NCI-H1436 (cell line): ENCODE data around the gene CEP70.
"Not testable (repeated sequence)": the region's sequence is repeated elsewhere in the genome, so short reads cannot be mapped to it uniquely, and the experiment has no call there.

Experiments used
- DNase-seq: peaks from one replicate; lab custom pipeline; 2025; lab: John Stamatoyannopoulos, UW

Gene CEP70

DNA sequence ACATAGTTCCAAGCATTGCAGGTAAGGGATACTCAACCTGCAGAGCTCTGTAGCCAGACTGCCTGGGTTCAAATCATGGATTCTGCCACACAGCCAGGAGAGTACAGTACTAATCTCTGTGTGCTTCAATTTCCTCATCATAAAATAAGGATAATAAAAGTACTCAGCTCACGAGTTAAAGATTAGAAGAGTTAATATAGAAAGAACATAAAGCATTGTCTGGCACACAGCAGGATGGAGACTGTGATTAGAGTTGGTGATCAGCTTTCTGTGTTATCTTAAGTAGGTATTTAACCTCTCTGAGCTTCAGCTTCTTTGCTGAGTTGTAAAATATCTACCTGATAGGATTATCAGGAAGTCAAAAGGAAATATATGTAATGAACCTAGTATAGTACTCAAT, 2.7 kb downstream of the CEP70 start:
- no peak for DNase-seq

DNA sequence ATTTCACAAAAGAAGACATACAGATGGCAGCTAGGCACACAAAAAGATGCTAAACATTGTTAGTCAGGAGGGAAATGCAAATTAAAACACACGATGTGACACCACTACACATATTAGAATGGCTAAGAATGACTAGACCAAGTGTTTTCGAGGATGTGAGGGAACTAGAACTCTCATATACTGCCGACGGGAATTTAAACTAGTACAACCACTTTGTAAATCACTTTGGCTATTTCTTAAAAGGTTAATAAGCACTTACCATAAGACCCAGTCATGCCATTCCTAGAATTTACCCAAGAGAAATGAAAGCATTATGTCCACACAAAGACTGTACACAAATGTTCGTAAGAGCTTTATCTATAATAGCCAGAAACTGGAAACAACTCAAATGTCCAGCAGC, 5.6 kb downstream of the CEP70 start:
- DNase-seq, result no peak

DNA sequence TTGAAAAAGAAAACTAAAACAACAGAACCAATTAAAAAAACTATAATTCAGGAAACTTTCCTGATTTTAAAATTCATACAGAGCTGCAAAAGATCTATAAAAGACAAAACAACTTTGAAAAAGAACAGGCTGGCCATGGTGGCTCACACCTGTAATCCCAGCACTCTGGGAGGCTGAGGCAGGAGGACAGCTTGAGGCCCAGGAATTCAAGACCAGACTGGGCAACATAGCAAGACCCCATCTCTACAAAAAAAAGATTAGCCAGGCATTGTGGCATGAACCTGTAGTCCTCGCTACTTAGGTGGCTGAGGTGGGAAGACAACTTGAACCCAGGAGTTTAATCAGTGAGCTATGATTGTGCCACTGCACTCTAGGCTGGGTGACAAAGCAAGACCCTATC, 6.7 kb downstream of the CEP70 start:
- no peak for DNase-seq

DNA sequence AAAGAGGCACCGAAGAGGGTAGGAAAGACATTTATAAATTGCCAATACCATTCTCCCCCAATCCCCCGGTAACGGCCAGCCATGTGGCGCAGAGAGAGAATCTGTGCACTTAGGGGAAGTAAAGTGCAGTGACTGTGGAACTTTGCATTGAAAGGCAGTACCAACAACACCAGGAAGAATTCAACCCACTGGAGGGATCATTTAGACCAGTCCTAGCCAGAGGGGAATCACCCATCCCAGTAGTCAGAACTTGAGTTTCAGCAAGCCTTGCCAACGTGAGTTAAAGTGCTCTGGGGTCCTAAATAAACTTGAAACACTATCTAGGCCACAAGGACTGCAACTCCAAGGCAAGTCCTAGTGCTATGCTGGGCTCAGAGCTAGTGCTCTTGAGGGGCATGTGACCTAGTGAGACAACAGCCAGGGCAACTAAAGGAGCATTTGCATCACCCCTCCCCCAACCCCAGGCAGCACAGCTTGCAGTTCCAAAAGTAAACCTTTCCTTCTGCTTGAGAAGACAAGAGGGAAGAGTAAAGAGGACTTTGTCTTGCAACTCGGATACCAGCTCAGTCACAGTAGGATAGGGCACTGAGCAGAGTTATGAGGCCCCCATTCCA, 15.0 kb downstream of the CEP70 start:
- no peak for DNase-seq

DNA sequence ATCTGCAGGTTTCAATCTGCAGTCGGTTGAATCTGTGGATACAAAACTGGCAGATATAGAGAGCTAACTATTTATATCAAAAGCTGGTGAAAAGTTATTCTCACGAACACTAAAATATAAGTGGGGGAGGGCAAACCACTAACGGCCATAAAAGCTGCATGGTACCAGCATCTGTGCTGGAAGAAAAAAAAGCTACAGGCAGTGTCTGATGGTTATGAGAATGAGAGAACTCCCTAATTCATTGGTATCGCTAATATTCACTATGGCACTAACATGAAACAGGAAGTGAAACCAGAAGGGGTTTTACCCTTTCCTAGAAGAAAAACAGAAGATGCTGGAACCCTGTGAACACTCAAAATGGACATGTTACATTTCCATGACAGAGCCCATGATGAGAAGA, 15.9 kb downstream of the CEP70 start:
- no peak for DNase-seq

DNA sequence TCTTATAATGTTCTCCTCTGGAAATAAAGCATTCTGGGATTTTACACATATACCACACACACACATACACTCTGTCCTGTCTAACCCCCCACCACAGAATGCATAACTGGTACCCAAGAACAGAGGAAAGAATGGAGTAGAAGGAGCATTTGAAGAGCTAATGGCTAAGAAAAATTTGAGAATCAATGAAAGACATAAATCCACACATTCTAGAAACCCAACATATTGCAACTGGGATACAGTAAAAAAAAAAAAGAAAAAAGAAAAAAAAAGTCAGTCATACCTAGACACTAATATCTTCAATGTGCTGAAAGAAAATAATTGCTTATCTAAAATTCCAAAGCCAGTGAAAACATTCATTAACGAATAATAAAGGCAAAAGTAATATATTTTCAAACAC, 20.9 kb downstream of the CEP70 start:
- no peak for DNase-seq

DNA sequence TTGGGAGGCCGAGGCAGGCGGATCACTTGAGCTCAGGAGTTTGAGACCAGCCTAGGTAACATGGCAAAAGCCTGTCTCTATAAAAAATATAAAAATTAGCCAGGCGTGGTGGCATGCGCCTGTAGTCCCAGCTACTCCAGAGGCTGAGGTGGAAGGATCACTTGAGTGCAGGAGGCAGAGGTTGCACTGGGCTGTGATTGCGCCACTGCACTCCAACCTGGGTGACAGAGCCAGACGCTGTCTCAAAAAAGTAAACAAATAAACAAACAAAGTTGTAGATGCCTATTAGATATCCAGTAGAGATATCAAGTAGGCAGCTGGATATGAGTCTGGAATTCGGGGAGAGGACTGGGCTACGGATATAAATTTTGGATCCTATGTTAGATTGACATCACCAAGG, 24.4 kb downstream of the CEP70 start:
- DNase-seq, result not testable (repeated sequence)

DNA sequence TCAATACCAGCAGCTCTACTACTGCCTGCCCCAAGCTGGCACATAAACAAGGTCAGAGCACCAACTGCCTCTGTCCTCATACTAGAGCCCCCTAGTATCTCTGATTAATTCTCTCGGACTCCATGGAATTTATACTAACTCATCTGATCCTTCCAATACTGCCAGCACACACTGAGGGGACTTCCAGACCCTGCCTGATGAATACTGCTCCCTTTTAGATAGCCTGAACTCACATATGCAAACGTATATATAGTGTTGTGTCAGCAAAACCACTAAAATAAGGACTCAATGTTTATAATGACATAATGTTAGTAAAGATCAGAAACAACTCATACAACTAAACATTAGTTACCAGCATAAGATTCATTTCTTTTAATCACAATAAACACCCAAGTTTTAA, 25.0 kb downstream of the CEP70 start:
- no peak for DNase-seq

DNA sequence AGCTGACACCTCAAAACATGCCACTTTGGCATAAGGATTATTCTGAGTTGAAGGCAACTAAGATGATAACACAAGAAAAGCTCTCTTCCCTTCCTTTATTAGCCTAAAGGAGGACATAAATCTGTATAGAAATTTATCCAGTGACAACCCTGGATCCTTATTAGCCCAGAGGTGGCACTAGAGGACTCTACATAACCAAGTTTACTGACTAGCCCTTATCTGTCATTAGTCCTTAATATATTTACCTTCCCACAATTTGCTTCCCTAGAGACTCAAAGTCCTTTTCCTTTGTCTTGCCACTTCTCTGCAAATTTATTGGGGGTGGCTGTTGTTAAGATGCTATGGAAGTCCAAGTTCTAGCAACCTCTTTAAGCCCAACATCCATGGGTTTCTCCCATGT, 26.7 kb downstream of the CEP70 start:
- no peak for DNase-seq

DNA sequence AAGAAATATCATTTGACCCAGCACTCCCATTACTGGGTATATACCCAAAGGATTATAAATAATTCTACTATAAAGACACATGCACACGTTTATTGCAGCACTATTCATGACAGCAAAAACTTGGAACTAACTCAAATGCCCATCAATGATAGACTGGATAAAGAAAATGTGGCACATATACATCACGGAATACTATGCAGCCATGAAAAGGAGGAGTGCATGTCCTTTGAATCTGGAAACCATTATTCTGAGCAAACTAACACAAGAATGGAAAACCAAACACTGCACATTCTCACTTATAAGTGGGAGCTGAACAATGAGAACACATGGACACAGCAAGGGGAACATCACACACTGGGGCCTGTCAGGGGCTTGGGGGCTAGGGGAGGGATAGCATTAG, 27.8 kb downstream of the CEP70 start:
- DNase-seq, result not testable (repeated sequence)

DNA sequence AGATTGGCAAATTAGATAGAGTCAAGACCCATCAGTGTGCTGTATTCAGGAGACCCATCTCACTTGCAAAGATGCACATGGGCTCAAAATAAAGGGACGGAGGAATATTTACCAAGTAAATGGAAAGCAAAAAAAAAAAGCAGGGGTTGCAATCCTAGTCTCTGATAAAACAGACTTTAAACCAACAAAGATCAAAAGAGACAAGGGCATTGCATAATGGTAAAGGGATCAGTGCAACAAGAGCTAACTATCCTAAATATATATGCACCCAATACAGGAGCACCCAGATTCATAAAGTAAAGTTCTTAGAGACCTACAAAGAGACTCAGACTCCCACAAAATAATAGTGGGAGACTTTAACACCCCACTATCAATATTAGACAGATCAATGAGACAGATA, 31.2 kb downstream of the CEP70 start:
- DNase-seq, result not testable (repeated sequence)

DNA sequence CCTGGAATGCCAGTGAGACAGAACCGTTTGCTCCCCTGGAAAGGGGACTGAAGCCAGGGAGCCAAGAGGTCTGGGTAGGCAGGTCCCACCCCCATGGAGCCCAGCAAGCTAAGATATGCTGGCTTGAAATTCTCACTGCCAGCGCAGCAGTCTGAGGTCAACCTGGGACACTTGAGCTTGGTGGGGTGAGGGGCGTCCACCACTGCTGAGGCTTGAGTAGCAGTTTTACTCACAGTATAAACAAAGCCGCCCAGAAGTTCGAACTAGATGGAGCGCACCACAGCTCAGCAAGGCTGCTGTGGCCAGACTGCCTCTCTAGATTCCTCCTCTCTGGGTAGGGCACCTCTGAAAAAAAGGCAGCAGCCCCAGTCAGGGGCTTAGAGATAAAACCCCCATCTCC, 33.6 kb downstream of the CEP70 start:
- DNase-seq, result no peak

DNA sequence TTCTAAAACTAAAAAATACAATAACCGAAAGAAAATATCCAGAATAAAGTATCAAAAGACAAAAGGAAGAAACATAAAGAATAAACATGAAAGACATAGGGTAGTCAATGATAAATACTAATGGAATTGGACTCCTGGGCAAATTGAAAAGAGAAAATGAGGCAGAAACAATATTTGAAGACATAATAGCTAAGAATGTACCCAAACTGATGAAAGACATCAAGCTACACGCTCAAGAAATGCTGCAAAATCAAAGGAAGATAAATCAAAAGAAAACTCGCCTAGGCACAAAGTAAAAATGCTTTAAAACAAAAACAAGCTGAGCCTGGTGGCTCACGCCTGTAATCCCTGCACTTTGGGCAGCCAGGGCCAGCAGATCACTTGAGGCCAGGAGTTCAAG, 34.9 kb downstream of the CEP70 start:
- DNase-seq, result no peak

DNA sequence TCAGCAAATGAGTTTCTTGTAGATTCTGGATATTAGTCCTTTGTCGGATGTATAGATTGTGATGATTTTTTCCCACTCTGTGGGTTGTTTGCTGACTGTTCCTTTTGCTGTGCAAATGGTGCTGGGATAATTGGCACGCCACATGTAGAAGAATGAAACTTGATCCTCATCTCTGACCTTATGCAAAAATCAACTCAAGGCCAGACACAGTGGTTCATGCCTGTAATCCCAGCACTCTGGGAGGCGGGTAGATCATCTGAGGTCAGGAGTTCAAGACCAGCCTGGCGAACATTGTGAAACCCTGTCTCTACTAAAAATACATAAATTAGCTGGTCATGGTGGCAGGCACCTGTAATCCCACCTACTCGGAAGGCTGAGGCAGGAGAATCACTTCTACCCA, 39.3 kb downstream of the CEP70 start:
- DNase-seq, result not testable (repeated sequence)

DNA sequence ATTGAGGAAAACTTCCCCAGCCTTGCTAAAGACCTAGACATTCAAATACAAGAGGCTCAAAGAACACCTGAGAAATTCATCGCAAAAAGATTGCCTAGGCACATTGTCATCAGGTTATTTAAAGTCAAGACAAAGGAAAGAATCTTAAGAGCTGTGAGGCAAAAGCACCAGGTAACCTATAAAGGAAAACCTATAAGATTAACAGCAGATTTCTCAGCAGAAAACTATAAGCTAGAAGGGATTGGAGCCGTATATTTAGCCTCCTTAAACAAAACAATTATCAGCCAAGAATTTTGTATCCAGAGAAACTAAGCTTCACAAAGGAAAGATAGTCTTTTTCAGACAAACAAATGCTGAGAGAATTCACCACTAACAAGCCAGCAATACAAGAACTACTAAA, 43.1 kb downstream of the CEP70 start:
- not testable (repeated sequence) for DNase-seq

DNA sequence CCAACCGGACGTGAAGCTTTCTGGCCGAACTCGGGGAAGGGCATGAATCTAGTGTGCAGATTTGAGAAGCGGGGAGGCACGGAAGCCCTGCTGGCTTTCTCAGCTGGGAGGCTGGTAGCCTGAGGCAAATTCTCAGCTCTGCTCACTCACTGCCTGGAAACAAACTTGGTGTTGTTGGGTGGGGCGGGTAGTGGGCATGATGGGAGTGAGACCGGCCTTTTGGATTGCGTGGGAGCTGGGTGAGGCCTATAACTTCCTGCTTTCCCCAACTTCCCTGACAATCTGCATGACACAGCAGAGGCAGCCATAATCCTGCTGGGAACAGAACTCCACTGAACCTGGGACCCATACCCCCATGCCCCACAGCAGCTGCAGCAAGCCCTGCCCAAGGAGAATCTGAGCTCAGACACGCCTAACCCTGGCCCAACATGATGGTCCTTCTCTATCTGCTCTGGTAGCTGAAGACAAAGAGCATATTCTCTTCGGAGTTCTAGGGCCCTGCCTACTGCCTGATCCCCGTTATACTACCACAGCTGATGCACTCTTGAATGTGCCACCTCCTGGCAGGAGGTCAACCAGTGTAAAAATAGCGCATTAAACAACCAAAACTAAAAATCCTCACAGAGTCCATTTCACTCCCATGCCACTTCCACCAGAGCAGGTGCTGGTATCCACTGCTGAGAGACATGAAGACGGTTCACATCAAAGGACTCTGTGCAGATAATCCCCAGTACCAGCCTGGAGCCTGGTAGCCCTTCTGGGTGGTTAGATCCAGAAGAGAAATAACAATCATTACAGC, 44.7 kb downstream of the CEP70 start:
- DNase-seq, result no peak

DNA sequence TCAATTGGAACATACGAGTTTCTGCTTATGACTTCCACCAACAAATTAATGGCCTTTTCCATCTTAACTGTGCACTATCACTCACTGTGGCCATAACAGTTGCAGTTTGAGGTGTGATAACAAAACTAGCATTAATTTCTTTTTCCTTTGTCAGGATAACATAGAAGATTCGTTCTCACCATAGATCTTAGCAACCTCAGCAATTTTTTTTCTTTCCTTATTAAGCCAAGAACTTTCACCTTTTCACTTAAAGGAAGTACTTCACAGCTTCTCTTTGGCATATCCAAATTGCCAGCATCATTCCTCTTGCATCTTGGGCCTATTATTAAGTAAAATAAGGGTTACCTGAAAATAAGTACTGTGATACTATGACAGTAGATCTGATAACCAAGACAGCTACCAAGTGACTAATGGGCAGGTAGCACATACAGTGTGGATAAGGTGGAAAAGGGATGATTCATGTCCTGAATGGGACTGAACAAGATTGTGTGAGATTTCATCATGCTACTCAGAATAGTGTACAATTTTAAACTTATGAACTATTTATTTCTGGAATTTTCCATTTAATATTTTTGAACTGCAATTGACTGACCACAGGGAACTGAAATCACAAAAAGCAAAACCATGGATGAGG, 46.6 kb downstream of the CEP70 start:
- no peak for DNase-seq

DNA sequence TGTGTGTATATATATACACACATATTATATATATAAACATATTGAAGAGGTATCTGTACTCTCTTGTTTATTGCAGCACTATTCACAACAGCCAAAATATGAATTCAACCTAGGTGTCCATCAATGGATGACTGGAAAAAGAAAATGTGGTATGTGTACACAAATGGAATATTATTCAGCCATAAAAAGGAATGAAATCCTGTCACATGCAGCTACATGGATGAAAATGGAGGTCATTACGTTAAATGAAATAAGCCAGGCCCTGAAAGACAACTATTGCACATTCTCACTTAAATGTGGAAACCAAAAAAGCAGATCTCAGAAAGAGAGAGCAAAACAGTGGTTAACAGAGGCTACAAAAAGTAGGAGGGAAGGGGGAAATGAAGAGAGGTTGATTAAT, 49.5 kb downstream of the CEP70 start:
- DNase-seq, result no peak

DNA sequence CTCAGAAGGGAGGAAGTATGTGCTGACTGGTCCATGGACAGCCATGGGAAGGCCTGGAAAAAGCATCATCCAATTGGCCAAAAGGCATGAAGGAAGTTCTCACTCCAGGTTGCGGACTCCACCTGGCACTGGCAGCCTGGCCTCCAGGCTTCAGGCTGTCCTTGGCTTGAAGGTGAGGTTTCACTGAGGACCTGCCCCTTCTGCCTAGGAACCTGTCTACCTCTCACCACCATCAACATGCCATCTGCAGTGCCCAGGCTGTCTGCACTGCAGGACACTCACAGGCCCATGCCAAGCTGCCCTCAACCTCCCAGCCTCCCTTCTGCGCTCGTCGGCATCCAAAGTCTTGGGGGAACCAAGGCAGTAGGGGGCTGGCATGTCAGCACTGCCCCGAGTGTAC, 51.1 kb downstream of the CEP70 start:
- DNase-seq, result no peak

DNA sequence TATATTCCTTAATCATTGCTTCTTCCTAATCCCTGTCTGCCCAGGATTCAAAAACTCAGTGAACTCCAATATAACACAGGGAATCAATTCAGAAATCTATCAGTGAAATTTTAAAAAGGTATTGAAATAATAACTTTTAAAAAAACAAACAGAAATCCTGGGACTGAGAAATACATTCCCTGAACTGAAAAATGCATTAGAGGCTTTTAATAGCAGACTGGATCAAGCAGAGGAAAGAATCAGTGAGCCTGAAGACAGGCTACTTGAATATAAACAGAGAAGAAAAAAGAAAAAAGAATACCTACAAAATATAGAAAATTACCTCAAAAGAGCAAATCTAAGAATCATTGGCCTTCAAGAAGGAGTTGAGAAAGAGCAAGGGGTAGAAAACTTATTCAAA, 54.7 kb downstream of the CEP70 start:
- DNase-seq, result no peak

DNA sequence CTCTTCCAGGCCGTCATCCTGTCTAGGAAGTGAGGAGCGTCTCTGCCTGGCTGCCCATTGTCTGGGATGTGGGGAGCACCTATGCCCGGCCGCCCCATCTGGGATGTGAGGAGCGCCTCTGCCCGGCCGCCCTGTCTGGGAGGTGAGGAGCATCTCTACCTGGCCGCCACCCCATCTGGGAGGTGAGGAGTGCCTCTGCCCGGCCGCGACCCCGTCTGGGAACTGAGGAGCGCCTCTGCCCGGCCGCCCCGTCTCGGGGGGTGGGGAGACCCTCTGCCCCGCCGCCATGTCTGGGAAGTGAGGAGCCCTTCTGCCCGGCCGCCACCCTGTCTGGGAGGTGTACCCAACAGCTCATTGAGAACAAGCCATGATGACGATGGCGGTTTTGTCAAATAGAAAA, 72.6 kb downstream of the CEP70 start:
- not testable (repeated sequence) for DNase-seq

DNA sequence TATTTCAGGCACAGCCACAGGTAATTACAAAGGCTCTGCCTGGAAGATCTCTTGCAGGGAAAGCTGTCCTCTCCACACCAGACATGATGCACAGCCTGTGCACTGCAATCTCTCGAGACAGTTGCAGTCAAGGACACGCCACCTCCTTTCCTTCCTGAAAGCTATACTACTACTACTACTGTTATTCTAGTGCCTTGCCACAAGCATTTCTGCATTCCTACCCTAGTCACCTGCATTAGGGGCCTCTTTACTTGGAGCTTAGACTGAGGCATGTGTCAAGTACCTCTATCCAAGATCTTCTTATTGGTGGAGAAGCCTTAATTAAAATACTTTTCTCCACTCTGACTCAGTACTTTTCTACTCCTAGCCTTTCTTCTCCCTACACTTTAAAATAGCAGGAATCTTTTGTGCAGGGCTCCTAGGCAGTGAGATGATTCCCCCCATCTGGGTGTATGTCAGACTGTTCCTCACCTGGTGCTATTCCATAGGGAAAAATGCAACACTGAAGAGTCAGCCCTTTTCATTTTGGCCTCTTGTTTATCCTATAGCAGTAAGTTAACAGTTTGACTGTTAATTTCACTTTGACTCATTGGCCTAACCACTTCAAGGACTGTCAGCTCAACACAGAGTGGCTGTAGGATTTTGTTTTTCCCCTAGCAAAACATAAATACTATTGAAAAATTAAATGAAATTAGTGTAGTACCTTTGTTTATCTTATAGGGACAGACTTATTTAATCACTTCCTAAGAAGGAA, 80.8 kb downstream of the CEP70 start:
- no peak for DNase-seq

DNA sequence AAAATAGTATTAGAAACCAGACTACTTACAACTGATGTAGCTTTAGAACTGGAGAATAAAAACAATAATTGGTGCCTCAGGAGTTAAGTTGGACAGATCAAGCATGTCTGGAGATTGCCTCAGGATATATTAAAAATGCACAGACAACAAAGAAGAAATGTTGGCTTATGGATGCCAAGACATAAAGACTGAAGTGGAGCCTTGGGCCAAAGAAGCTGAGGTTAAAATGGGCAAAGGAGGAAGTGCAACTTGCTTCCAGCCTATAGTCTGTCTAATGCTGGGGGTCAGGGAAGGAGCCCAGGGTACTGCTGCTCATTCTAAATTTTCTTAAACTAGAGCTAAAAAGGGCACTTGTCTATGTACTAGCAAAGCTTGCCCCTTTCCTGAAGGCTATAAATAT, 82.1 kb downstream of the CEP70 start:
- no peak for DNase-seq
